ENCODE results near the gene DCTN2. TPM values are rescaled to one million over a fixed set of nuclear protein-coding genes. Genes with fewer than 3 reads are reported as not detected.

The DCTN2 gene
- total and polyA plus RNA-seq, 2 donors (not counting 1 experiment from before 2014, with no cell fraction given), result 59.4 to 94.3 TPM

GRCh38 chr12:57586832-57587429 lies 39.9 kb upstream of the DCTN2 start:
- CTCF ChIA-PET, result interaction anchor here (1.2 to 7.2 kb wide), 4 partner anchors 12 to 125 kb away, joined by 3 to 97 read pairs (median 42); partner anchors contain the start of gene ARHGEF25
- DNase-seq, result no peak
- peaks cover 14% of the 10 kb centered on the region for H3K4me1 Mint-ChIP-seq
- no peak overlapping the region for H3K9ac ChIP-seq (ENCODE audit: low read length)
- peaks cover 0 to 41% (median 12%) of the 10 kb centered on the region in 4 experiments for H3K27me3 ChIP-seq (replicated peaks in 1 of 4; ENCODE audit: control extremely low read depth in 1 of 4, control insufficient read depth in 3 of 4, insufficient read depth in 4 of 4, low read length in 3 of 4)
- H4K20me1 ChIP-seq (ENCODE audit: control insufficient read depth, insufficient read depth, low read length, poor library complexity, severe bottlenecking), result no peaks in the 10 kb centered on the region
- H3K27me3 Mint-ChIP-seq, result peaks cover 13% of the 10 kb centered on the region
- H3K4me2 ChIP-seq (replicated peaks; ENCODE audit: low read depth, low read length, poor library complexity, severe bottlenecking), result no peak overlapping the region
- H3K27ac ChIP-seq (ENCODE audit: low read length in 2 of 2), result no peak overlapping the region
- peaks cover 13% of the 10 kb centered on the region for H3K79me2 ChIP-seq (ENCODE audit: control insufficient read depth, insufficient read depth, low read length)
- H3K4me1 ChIP-seq (ENCODE audit: control insufficient read depth in 2 of 2, insufficient read depth in 2 of 2, low read length in 2 of 2), result peaks cover 11 to 18% of the 10 kb centered on the region in 2 donors
- intact Hi-C loops (cut with micrococcal nuclease), result no loop called here
- no peaks in the 10 kb centered on the region for H3K36me3 ChIP-seq (replicated peaks in 1 of 2; ENCODE audit: control extremely low read depth in 1 of 2, control insufficient read depth in 1 of 2, extremely low read depth in 1 of 2, insufficient read depth in 2 of 2, low read length in 1 of 2)
- TF ChIP-seq EZH2 (IDR thresholded peaks at IDR 0.05; ENCODE audit: borderline replicate concordance, insufficient read depth, low read depth, low read length, poor library complexity, severe bottlenecking) (no peak), CTCF (IDR thresholded peaks at IDR 0.05) (no peak)
- POLR2A ChIA-PET, result no interaction called here
- no peak overlapping the region for H3K4me3 ChIP-seq (ENCODE audit: control extremely low read depth in 1 of 5, extremely low read depth in 1 of 5, insufficient read depth in 1 of 5, low read depth in 2 of 5, low read length in 4 of 5)
- WGBS (ENCODE audit: insufficient coverage), result 97% methylated on average over 2 of the region's 3 CpGs
- ATAC-seq (ENCODE audit: low read depth), result no peak
- no peak overlapping the region for H2AFZ ChIP-seq (ENCODE audit: insufficient read depth, low read depth, low read length, poor library complexity, severe bottlenecking)
- no peak overlapping the region for H3K27ac Mint-ChIP-seq
- no peaks in the 10 kb centered on the region for H3K9me3 Mint-ChIP-seq (ENCODE audit: insufficient read depth)
- H3K4me3 Mint-ChIP-seq, result no peak overlapping the region
- no peaks in the 10 kb centered on the region for H3K9me3 ChIP-seq (ENCODE audit: control extremely low read depth in 1 of 3, control insufficient read depth in 2 of 3, insufficient read depth in 1 of 3, low read length in 2 of 3)

DNA sequence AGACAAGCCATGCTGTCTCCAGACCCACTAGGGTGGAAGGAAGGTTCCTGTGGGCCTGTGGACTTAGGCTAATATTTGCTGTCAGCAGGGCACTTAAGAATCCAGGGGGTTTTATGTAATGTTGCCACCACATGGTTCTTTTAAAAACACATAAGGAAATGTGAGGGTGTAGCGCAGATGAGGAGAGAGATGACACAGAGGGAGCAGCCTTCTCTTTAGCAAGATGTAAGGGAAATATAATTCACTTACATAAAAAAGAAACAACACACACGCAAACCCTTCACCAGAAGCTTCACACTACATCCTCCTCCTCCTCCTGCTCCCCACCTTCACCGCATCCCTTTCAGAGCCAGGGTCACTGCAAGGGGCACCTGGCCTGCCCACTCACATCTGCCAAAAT lies 39.1 kb upstream of the DCTN2 start:
- CTCF ChIA-PET, result interaction anchor here (1.2 to 7.2 kb wide), 6 partner anchors 11 to 124 kb away, joined by 3 to 122 read pairs (median 42); partner anchors contain the start of gene ARHGEF25
- POLR2A ChIA-PET, result no interaction called here
- no peak for ATAC-seq (ENCODE audit: low read depth)

More for the DNA sequence above, 39.1 kb upstream of the DCTN2 start:
- Histone ChIP-seq H3K4me2 (replicated peaks; ENCODE audit: low read depth, low read length, poor library complexity, severe bottlenecking) (no peak overlapping the region), H3K9me3 (ENCODE audit: control extremely low read depth in 1 of 3, control insufficient read depth in 2 of 3, insufficient read depth in 1 of 3, low read length in 2 of 3) (no peaks in the 10 kb centered on the region), H2AFZ (ENCODE audit: insufficient read depth, low read depth, low read length, poor library complexity, severe bottlenecking) (no peak overlapping the region), H3K79me2 (ENCODE audit: control insufficient read depth, insufficient read depth, low read length) (peaks cover 6% of the 10 kb centered on the region), H3K36me3 (replicated peaks in 1 of 2; ENCODE audit: control extremely low read depth in 1 of 2, control insufficient read depth in 1 of 2, extremely low read depth in 1 of 2, insufficient read depth in 2 of 2, low read length in 1 of 2) (no peaks in the 10 kb centered on the region), H3K9ac (ENCODE audit: low read length) (no peak overlapping the region), H3K4me3 (ENCODE audit: control extremely low read depth in 1 of 5, extremely low read depth in 1 of 5, insufficient read depth in 1 of 5, low read depth in 2 of 5, low read length in 4 of 5) (no peak overlapping the region), H3K27ac (ENCODE audit: low read length in 2 of 2) (no peak overlapping the region), H4K20me1 (ENCODE audit: control insufficient read depth, insufficient read depth, low read length, poor library complexity, severe bottlenecking) (no peaks in the 10 kb centered on the region), H3K27me3 (replicated peaks in 1 of 4; ENCODE audit: control extremely low read depth in 1 of 4, control insufficient read depth in 3 of 4, insufficient read depth in 4 of 4, low read length in 3 of 4) (peaks cover 0 to 48% (median 12%) of the 10 kb centered on the region in 4 experiments), H3K4me1 (ENCODE audit: control insufficient read depth in 2 of 2, insufficient read depth in 2 of 2, low read length in 2 of 2) (peaks cover 6 to 11% of the 10 kb centered on the region in 2 donors)
- no peak overlapping the region for H3K4me3 Mint-ChIP-seq
- DNase-seq, result no peak
- H3K4me1 Mint-ChIP-seq, result peaks cover 8% of the 10 kb centered on the region
- no peak for TF ChIP-seq CTCF (IDR thresholded peaks at IDR 0.05)
- TF ChIP-seq EZH2 (IDR thresholded peaks at IDR 0.05; ENCODE audit: borderline replicate concordance, insufficient read depth, low read depth, low read length, poor library complexity, severe bottlenecking), result no peak
- intact Hi-C loops (cut with micrococcal nuclease), result no loop called here
- H3K27me3 Mint-ChIP-seq, result peaks cover 13% of the 10 kb centered on the region
- no peak overlapping the region for H3K27ac Mint-ChIP-seq
- WGBS (ENCODE audit: insufficient coverage), result 100% methylated on average over 2 of the region's 3 CpGs
- H3K9me3 Mint-ChIP-seq (ENCODE audit: insufficient read depth), result no peaks in the 10 kb centered on the region
